Stimulated activated CD8-positive, alpha-beta memory T cell treated with anti-CD3 and anti-CD28 coated beads, Interleukin-15, amount 100 ng/mL, for 4 hours (primary cell): ENCODE data around the gene SYNPR.

Experiments
- DNase-seq, 2 donors: peaks; one replicate each; pipeline ENCODE4 v3.0.0-alpha.2; 2020; ENCODE audit warnings: low read depth in 2 of 2

SYNPR gene

GRCh38 chr3:63555767-63556166 lies 277.7 kb downstream of the SYNPR start:
- no peak for DNase-seq

GRCh38 chr3:63556401-63556800 lies 278.3 kb downstream of the SYNPR start:
- no peak for DNase-seq

- no peak for DNase-seq
Observed at GRCh38 chr3:63557912-63558311, 279.8 kb downstream of the SYNPR start.

- DNase-seq = no peak
Observed at GRCh38 chr3:63559884-63560283, 281.8 kb downstream of the SYNPR start.

- no peak for DNase-seq
Observed at GRCh38 chr3:63561879-63562278, 283.8 kb downstream of the SYNPR start.

- DNase-seq = no peak
Observed at GRCh38 chr3:63562323-63562722, 284.2 kb downstream of the SYNPR start.

GRCh38 chr3:63563572-63563971 lies 285.5 kb downstream of the SYNPR start:
- DNase-seq = no peak

- DNase-seq = no peak
Observed at GRCh38 chr3:63565220-63565619, 287.1 kb downstream of the SYNPR start.

- no peak for DNase-seq
Observed at GRCh38 chr3:63571682-63572081, 293.6 kb downstream of the SYNPR start.

GRCh38 chr3:63576846-63577245 lies 298.7 kb downstream of the SYNPR start:
- DNase-seq = no peak

GRCh38 chr3:63578858-63579257 lies 300.8 kb downstream of the SYNPR start:
- no peak for DNase-seq

GRCh38 chr3:63580151-63580550 lies 302.0 kb downstream of the SYNPR start:
- DNase-seq = no peak

- DNase-seq = no peak
Observed at GRCh38 chr3:63582943-63583500, 304.9 kb downstream of the SYNPR start.

- DNase-seq = no peak
Observed at GRCh38 chr3:63584681-63585080, 306.6 kb downstream of the SYNPR start.

GRCh38 chr3:63585927-63586326 lies 307.8 kb downstream of the SYNPR start:
- no peak for DNase-seq

- no peak for DNase-seq
Observed at GRCh38 chr3:63588895-63589294, 310.8 kb downstream of the SYNPR start.

GRCh38 chr3:63593779-63594178 lies 315.7 kb downstream of the SYNPR start:
- no peak for DNase-seq

GRCh38 chr3:63595221-63595620 lies 317.1 kb downstream of the SYNPR start:
- DNase-seq = no peak

- no peak for DNase-seq
Observed at GRCh38 chr3:63597019-63597418, 318.9 kb downstream of the SYNPR start.

- no peak for DNase-seq
Observed at GRCh38 chr3:63607716-63608115, 329.6 kb downstream of the SYNPR start.

GRCh38 chr3:63609408-63609807 lies 331.3 kb downstream of the SYNPR start:
- DNase-seq = no peak

- no peak for DNase-seq
Observed at GRCh38 chr3:63609834-63610233, 331.7 kb downstream of the SYNPR start.

GRCh38 chr3:63611382-63611781 lies 333.3 kb downstream of the SYNPR start:
- DNase-seq = no peak

- DNase-seq = no peak
Observed at GRCh38 chr3:63613561-63613960, 335.5 kb downstream of the SYNPR start.
